IPS DF 6.9 (cell line): Measurements from ENCODE around the gene MTCL1.

Experiments used
- DNase-seq: peaks from one replicate; pipeline ENCODE4 v3.0.0-alpha.2; 2013; ENCODE audit warnings: low read depth, low spot score
- H3K27ac ChIP-seq: one replicate; pipeline ENCODE4 v1.5.1; 2013; ENCODE audit warnings: low read length, control low read depth
- H3K27me3 ChIP-seq: 2 replicates; pipeline ENCODE4 v1.6.1; 2013; ENCODE audit warnings: mild to moderate bottlenecking, low read length; ENCODE audit not compliant: control insufficient read depth, insufficient read depth
- H3K36me3 ChIP-seq: 2 replicates; pipeline ENCODE4 v1.6.1; 2013; ENCODE audit warnings: low read length; ENCODE audit not compliant: control insufficient read depth, insufficient read depth
- H3K4me1 ChIP-seq: 2 replicates; pipeline ENCODE4 v1.6.1; 2013; ENCODE audit warnings: low read length; ENCODE audit not compliant: control insufficient read depth, insufficient read depth
- H3K4me3 ChIP-seq: 2 replicates; pipeline ENCODE4 v1.5.1; 2013; ENCODE audit warnings: mild to moderate bottlenecking, low read length
- H3K9me3 ChIP-seq: 2 replicates; pipeline ENCODE4 v1.6.1; 2013; ENCODE audit warnings: low read length, inconsistent platforms; ENCODE audit not compliant: control insufficient read depth, insufficient read depth
- WGBS: extraction: QIAGEN DNeasy Blood & Tissue Kit; methylation state at CpG from one replicate; pipeline ENCODE4 v1.1.7; 2013; ENCODE audit warnings: mixed read lengths, missing lambda C conversion rate; ENCODE audit not compliant: insufficient read length, insufficient coverage; 5-methylcytosine and 5-hydroxymethylcytosine counted together

The MTCL1 gene

GRCh38 chr18:8844721-8845148 is 139.4 kb downstream of the MTCL1 start:
- Histone ChIP-seq H3K27me3 (no peaks in the 10 kb centered on the region), H3K36me3 (no peaks in the 10 kb centered on the region), H3K4me1 (no peaks in the 10 kb centered on the region), H3K9me3 (no peaks in the 10 kb centered on the region), H3K27ac (no peak overlapping the region), H3K4me3 (no peak overlapping the region)
- DNase-seq = no peak
- no CpG with 5 or more reads among the region's 16 CpGs for WGBS

GRCh38 chr18:8845506-8845905 is 140.2 kb downstream of the MTCL1 start:
- DNase-seq = no peak
- Histone ChIP-seq H3K36me3 (no peaks in the 10 kb centered on the region), H3K4me3 (no peak overlapping the region), H3K4me1 (no peaks in the 10 kb centered on the region), H3K27ac (no peak overlapping the region), H3K27me3 (no peaks in the 10 kb centered on the region), H3K9me3 (no peaks in the 10 kb centered on the region)
- no CpG with 5 or more reads among the region's 7 CpGs for WGBS

GRCh38 chr18:8847066-8847755 is 141.9 kb downstream of the MTCL1 start:
- Histone ChIP-seq H3K27ac (no peak overlapping the region), H3K4me1 (no peaks in the 10 kb centered on the region), H3K27me3 (no peaks in the 10 kb centered on the region), H3K36me3 (no peaks in the 10 kb centered on the region), H3K4me3 (no peak overlapping the region), H3K9me3 (no peaks in the 10 kb centered on the region)
- no peak for DNase-seq
- WGBS = no CpG with 5 or more reads among the region's 6 CpGs

- no peaks in the 10 kb centered on the region for H3K9me3 ChIP-seq
- no peaks in the 10 kb centered on the region for H3K4me1 ChIP-seq
- H3K27me3 ChIP-seq = no peaks in the 10 kb centered on the region
- no peak overlapping the region for H3K27ac ChIP-seq
- no CpG with 5 or more reads among the region's 5 CpGs for WGBS
- no peak overlapping the region for H3K4me3 ChIP-seq
- DNase-seq = no peak
- H3K36me3 ChIP-seq = no peaks in the 10 kb centered on the region
These were observed 142.5 kb downstream of the MTCL1 start for GRCh38 chr18:8847900-8848299.

- Histone ChIP-seq H3K27me3 (no peaks in the 10 kb centered on the region), H3K9me3 (no peaks in the 10 kb centered on the region), H3K4me1 (no peaks in the 10 kb centered on the region), H3K4me3 (no peak overlapping the region), H3K27ac (no peak overlapping the region), H3K36me3 (no peaks in the 10 kb centered on the region)
- DNase-seq = no peak
- WGBS = 100% methylated on average over 2 of the region's 3 CpGs
These were observed 143.2 kb downstream of the MTCL1 start for GRCh38 chr18:8848541-8848940.

GRCh38 chr18:8849696-8850095 is 144.3 kb downstream of the MTCL1 start:
- Histone ChIP-seq H3K4me1 (no peaks in the 10 kb centered on the region), H3K27ac (no peak overlapping the region), H3K36me3 (no peaks in the 10 kb centered on the region), H3K4me3 (no peak overlapping the region), H3K27me3 (no peaks in the 10 kb centered on the region), H3K9me3 (no peaks in the 10 kb centered on the region)
- WGBS = no CpG with 5 or more reads among the region's 2 CpGs
- DNase-seq = no peak

- Histone ChIP-seq H3K27me3 (no peaks in the 10 kb centered on the region), H3K4me1 (no peaks in the 10 kb centered on the region), H3K9me3 (no peaks in the 10 kb centered on the region), H3K36me3 (no peaks in the 10 kb centered on the region), H3K4me3 (no peak overlapping the region), H3K27ac (no peak overlapping the region)
- DNase-seq = no peak
- whole genome bisulfite sequencing = no CpG with 5 or more reads among the region's 2 CpGs
These were observed 146.3 kb downstream of the MTCL1 start for GRCh38 chr18:8851659-8852058.

GRCh38 chr18:8854550-8854949 is 149.2 kb downstream of the MTCL1 start:
- no peak for DNase-seq
- H3K27me3 ChIP-seq = no peaks in the 10 kb centered on the region
- no peak overlapping the region for H3K4me3 ChIP-seq
- H3K27ac ChIP-seq = no peak overlapping the region
- WGBS = no CpG with 5 or more reads among the region's 4 CpGs
- no peaks in the 10 kb centered on the region for H3K36me3 ChIP-seq
- H3K4me1 ChIP-seq = no peaks in the 10 kb centered on the region
- no peaks in the 10 kb centered on the region for H3K9me3 ChIP-seq

GRCh38 chr18:8854962-8855361 is 149.6 kb downstream of the MTCL1 start:
- H3K9me3 ChIP-seq = no peaks in the 10 kb centered on the region
- no peak overlapping the region for H3K27ac ChIP-seq
- H3K36me3 ChIP-seq = no peaks in the 10 kb centered on the region
- WGBS = no CpG with 5 or more reads among the region's 2 CpGs
- no peak for DNase-seq
- H3K27me3 ChIP-seq = no peaks in the 10 kb centered on the region
- H3K4me1 ChIP-seq = no peaks in the 10 kb centered on the region
- H3K4me3 ChIP-seq = no peak overlapping the region

GRCh38 chr18:8856212-8856611 is 150.9 kb downstream of the MTCL1 start:
- Histone ChIP-seq H3K27ac (no peak overlapping the region), H3K27me3 (no peaks in the 10 kb centered on the region), H3K4me3 (no peak overlapping the region), H3K4me1 (no peaks in the 10 kb centered on the region), H3K9me3 (no peaks in the 10 kb centered on the region), H3K36me3 (no peaks in the 10 kb centered on the region)
- no peak for DNase-seq
- no CpG with 5 or more reads among the region's 8 CpGs for WGBS

- Histone ChIP-seq H3K27ac (no peak overlapping the region), H3K9me3 (no peaks in the 10 kb centered on the region), H3K4me3 (no peak overlapping the region), H3K27me3 (no peaks in the 10 kb centered on the region), H3K4me1 (no peaks in the 10 kb centered on the region), H3K36me3 (no peaks in the 10 kb centered on the region)
- DNase-seq = no peak
- WGBS = no CpG with 5 or more reads among the region's 34 CpGs
These were observed 151.5 kb downstream of the MTCL1 start for GRCh38 chr18:8856769-8857393.
